Activated B cell treated with CpG ODN at 0.5 μM for 24 hours (primary cell): ENCODE measurements around the gene ANKDD1A. TPM values are rescaled to one million over a fixed set of nuclear protein-coding genes. Genes with fewer than 3 reads are reported as not detected.

Source experiments
- ATAC-seq: fragments of 200-7000 bp; cut with Tn5 transposase; one replicate; pipeline ENCODE4 v1.10.0; 2021; ENCODE audit warnings: low read depth, mild to moderate bottlenecking, moderate library complexity
- CTCF ChIA-PET: fragments of 350-600 bp; sonication (Branson Sonifier 250); formaldehyde crosslinking; loops from one replicate; lab custom pipeline; 2021; ENCODE audit warnings: antibody characterized with exemption; lab: Charles Lee
- POLR2A ChIA-PET: fragments of 350-600 bp; sonication (Branson Sonifier 250); formaldehyde crosslinking; loops from one replicate; lab custom pipeline; 2021; ENCODE audit warnings: antibody characterized with exemption; lab: Charles Lee
- DNase-seq: peaks from one replicate; pipeline ENCODE4 v3.0.0; 2022
- H3K27ac Mint-ChIP-seq: one replicate; pipeline ENCODE4 v1.8.0; 2020; ENCODE audit warnings: mixed read lengths
- H3K27me3 Mint-ChIP-seq: one replicate; pipeline ENCODE4 v1.8.0; 2021; ENCODE audit warnings: mixed read lengths
- H3K36me3 Mint-ChIP-seq: one replicate; pipeline ENCODE4 v1.8.0; 2021; ENCODE audit warnings: low read depth, mixed read lengths
- H3K4me1 Mint-ChIP-seq: one replicate; pipeline ENCODE4 v1.8.0; 2021; ENCODE audit warnings: mixed read lengths
- H3K4me3 Mint-ChIP-seq: one replicate; pipeline ENCODE4 v1.8.0; 2020; ENCODE audit warnings: mild to moderate bottlenecking, mixed read lengths
- H3K9me3 Mint-ChIP-seq: one replicate; pipeline ENCODE4 v1.8.0; 2020; ENCODE audit warnings: mixed read lengths
- intact Hi-C: fragments of 100-400 bp; cut with micrococcal nuclease; formaldehyde crosslinking; loops from one replicate; pipeline ENCODE4 v1.15.1; 2024
- total RNA-seq: library from RNA; stranded (reverse); gene quantifications from 2 replicates; pipeline ENCODE4 v1.2.3, GENCODE V29; 2022
- TF ChIP-seq, protein P1 (sequence below): fragments of 200-600 bp; IDR thresholded peaks from one replicate; pipeline ENCODE4 v1.8.0; 2022; ENCODE audit warnings: antibody characterized with exemption, mild to moderate bottlenecking

ANKDD1A gene
- total RNA-seq, 1 donor from 2014 or later: 3.9 TPM

DNA sequence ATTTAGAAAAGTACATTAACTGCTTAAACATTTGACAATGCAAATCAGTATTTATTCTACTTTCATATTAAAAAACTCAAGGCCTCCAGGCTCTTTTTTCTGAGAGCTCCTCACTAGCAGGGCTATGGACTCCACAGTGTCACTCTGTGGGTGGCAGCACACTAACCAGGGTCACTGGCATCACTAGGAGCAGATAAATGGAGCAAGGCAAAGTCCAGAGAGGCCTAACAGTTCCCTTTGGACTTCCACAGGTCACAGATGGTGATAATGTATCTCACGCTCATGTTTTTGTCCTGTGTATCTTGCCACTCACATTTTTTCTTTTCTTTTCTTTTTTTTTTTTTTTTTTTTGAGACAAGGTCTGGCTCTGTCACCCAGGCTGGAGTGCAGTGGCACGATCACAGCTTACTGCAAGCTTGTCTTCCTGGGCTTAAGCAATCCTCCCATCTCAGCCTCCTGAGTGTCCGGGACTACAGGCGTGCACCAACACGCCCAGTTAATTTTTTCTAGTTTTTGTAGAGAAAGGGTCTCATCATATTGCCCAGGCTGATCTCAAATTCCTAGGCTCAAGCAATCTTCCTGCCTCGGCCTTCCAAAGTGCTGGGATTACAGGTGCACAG is 70.2 kb downstream of the ANKDD1A start:
- ChIA-PET POLR2A (interaction anchor here (0.6 to 0.7 kb wide), 4 partner anchors 25 to 910 kb away, joined by 5 to 9 read pairs (median 6); no protein-coding TSS in a partner anchor), CTCF (no interaction called here)
- DNase-seq: no peak
- Mint-ChIP-seq H3K27ac (no peak overlapping the region), H3K4me1 (peaks cover 24% of the 10 kb centered on the region), H3K9me3 (no peaks in the 10 kb centered on the region), H3K4me3 (no peak overlapping the region), H3K36me3 (peaks cover 56% of the 10 kb centered on the region), H3K27me3 (no peaks in the 10 kb centered on the region)
- intact Hi-C loops: no loop called here
- no peak for ATAC-seq
- TF ChIP-seq, protein P1, sequence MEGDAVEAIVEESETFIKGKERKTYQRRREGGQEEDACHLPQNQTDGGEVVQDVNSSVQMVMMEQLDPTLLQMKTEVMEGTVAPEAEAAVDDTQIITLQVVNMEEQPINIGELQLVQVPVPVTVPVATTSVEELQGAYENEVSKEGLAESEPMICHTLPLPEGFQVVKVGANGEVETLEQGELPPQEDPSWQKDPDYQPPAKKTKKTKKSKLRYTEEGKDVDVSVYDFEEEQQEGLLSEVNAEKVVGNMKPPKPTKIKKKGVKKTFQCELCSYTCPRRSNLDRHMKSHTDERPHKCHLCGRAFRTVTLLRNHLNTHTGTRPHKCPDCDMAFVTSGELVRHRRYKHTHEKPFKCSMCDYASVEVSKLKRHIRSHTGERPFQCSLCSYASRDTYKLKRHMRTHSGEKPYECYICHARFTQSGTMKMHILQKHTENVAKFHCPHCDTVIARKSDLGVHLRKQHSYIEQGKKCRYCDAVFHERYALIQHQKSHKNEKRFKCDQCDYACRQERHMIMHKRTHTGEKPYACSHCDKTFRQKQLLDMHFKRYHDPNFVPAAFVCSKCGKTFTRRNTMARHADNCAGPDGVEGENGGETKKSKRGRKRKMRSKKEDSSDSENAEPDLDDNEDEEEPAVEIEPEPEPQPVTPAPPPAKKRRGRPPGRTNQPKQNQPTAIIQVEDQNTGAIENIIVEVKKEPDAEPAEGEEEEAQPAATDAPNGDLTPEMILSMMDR: no peak

DNA sequence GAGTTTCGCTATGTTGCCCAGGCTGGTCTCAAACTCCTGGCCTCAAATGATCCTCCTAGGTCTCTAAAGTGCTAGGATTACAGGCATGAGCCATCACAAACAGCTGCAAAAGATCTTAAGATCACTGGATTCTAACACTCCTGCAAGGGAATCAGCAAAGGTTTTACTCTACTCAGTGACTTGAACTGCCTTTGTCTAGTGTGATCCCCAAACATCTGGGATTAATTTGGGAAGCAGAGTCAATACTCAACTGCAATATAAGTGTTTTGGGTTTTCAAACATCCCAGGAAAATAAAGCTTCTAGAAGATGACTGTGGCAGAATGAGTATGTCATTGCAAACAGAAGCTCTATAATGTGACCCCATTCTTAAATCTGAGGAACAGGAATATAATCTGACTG is 70.8 kb downstream of the ANKDD1A start:
- Mint-ChIP-seq H3K27me3 (no peaks in the 10 kb centered on the region), H3K9me3 (no peaks in the 10 kb centered on the region), H3K27ac (no peak overlapping the region), H3K4me3 (no peak overlapping the region), H3K36me3 (peaks cover 58% of the 10 kb centered on the region), H3K4me1 (peaks cover 29% of the 10 kb centered on the region)
- POLR2A ChIA-PET: no interaction called here
- CTCF ChIA-PET: no interaction called here
- no peak for DNase-seq
- TF ChIP-seq, protein P1: no peak
- ATAC-seq: no peak
- intact Hi-C loops: no loop called here

DNA sequence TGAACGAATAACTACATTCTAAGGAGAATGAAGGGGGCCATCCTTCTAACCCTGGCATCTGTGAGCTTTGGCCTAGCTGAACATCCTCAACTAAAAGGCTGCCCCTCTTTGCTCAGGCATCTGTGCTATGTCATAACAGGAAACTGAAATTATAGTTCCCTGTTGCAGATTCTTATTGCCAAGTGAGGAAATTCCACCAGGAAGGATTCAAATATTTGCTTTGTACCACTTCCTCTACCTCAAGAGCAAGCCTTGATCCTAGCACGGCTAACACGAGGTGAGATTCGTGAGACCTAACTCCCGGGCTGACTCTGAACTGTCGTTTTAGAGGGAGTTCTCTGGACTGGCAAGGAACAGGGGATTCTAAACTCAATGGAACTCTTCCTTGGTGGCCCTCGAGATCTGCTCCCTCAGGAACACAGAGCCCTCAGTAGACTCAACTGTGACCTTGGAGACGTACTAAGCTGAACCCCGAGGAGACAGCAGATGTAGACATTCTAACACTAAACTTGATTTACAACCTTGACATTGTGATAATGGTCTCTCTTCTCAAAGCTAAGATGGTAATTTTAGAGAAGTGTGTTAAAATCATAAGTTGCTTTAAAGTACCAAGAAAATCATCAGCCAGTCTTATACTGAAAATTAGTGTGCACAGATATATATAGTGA is 73.8 kb downstream of the ANKDD1A start:
- POLR2A ChIA-PET: interaction anchor here (1.3 kb wide), 1 partner anchor 92 kb away, joined by 3 read pairs; no protein-coding TSS in a partner anchor
- H3K27ac Mint-ChIP-seq: peak overlapping the region; percentile 56
- no peaks in the 10 kb centered on the region for H3K9me3 Mint-ChIP-seq
- H3K36me3 Mint-ChIP-seq: peaks cover 42% of the 10 kb centered on the region
- no peak for ATAC-seq
- intact Hi-C loops: loop anchor here (5.0 kb wide), 2 partner anchors 143 to 302 kb away; partner anchors contain the start of genes PARP16 and PLEKHO2
- TF ChIP-seq, protein P1: no peak
- CTCF ChIA-PET: no interaction called here
- H3K4me3 Mint-ChIP-seq: peak overlapping the region; percentile 5
- no peak for DNase-seq
- peaks cover 49% of the 10 kb centered on the region for H3K4me1 Mint-ChIP-seq
- H3K27me3 Mint-ChIP-seq: no peaks in the 10 kb centered on the region

DNA sequence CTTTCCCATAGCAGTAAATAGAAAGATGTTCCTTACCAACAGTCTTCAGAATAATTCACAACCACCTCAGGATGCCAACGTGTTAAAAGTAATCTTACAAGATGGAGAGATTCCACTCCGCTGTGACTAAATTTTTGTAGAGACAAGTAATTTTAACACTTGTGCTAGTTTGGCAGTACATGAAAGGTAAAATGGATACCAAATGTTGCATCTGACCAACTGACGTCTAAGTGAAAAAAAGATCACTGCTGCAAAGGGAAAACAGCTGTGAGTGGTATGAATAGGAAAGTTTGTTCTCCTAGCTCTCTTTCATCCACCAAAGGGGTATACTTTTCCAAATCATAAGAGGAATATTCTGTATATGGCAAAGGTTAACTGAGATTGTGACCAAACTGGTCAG is 75.4 kb downstream of the ANKDD1A start:
- H3K4me1 Mint-ChIP-seq: peaks cover 54% of the 10 kb centered on the region
- POLR2A ChIA-PET: no interaction called here
- no peaks in the 10 kb centered on the region for H3K9me3 Mint-ChIP-seq
- CTCF ChIA-PET: no interaction called here
- H3K4me3 Mint-ChIP-seq: no peak overlapping the region
- no peaks in the 10 kb centered on the region for H3K27me3 Mint-ChIP-seq
- TF ChIP-seq, protein P1: no peak
- DNase-seq (no peak), ATAC-seq (no peak)
- intact Hi-C loops: loop anchor here (5.0 kb wide), 2 partner anchors 145 to 300 kb away; partner anchors contain the start of genes PARP16 and PLEKHO2
- peaks cover 31% of the 10 kb centered on the region for H3K36me3 Mint-ChIP-seq
- no peak overlapping the region for H3K27ac Mint-ChIP-seq
